Esophagus mucosa (tissue), 1 donor: Measurements from ENCODE around the gene TLR3. TPM values are rescaled to one million over a fixed set of nuclear protein-coding genes. Genes with fewer than 3 reads are reported as not detected.
A peak's percentile ranks its signal among the peaks of the same experiment; 100 is the strongest.
"Not testable (repeated sequence)": the region's sequence is repeated elsewhere in the genome, so short reads cannot be mapped to it uniquely, and the experiment has no call there.

Source experiments
- ATAC-seq: fragments of 200-7000 bp; cut with Tn5 transposase; one replicate; pipeline ENCODE4 v1.9.1; 2020
- total RNA-seq: library from RNA; stranded (reverse); gene quantifications from one replicate; pipeline ENCODE4 v1.2.4, GENCODE V29; 2023
- donor health status: DM: yes; HTN: yes; CAD: no.

Gene TLR3
- total RNA-seq, 1 donor from 2014 or later: 5.8 TPM

- not testable (repeated sequence) for ATAC-seq
These were observed 18.8 kb upstream of the TLR3 start for GRCh38 chr4:186050135-186050534.

DNA sequence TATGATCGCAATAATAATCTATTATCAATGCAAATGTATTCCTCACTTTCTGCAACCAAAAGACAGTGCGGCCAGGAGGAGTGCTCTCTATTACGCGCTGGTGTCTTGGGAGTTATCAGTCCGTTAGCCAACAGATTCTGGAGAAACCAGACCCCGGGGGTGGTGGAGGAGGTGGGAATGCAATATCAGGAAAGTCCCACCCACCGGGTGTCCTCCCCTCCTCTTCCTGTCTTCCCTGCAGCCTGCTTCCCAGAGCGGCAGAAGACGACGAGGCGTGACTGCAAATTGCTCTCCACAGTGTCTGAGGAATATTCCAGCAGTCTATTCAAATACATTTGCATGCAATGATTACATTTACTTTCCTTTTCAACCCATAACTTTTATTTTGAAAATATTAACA, 17.9 kb upstream of the TLR3 start:
- ATAC-seq: no peak

GRCh38 chr4:186058253-186058979, 10.5 kb upstream of the TLR3 start:
- no peak for ATAC-seq

DNA sequence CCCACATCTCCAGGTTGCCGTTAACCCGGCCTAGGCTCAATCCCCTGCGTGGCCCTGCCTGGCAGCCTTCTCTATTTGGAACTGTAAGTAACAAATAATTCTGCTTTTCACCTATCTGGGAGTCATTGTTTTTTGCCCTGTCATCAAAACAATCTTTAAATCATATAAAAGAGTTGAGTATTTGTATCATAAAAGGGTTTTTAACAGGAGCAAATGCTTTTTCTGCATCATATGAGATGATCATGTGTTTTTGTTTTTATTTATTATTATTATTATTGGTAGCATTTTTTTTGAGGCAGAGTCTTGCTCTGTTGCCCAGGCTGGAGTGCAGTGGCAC, 10.0 kb upstream of the TLR3 start:
- no peak for ATAC-seq

DNA sequence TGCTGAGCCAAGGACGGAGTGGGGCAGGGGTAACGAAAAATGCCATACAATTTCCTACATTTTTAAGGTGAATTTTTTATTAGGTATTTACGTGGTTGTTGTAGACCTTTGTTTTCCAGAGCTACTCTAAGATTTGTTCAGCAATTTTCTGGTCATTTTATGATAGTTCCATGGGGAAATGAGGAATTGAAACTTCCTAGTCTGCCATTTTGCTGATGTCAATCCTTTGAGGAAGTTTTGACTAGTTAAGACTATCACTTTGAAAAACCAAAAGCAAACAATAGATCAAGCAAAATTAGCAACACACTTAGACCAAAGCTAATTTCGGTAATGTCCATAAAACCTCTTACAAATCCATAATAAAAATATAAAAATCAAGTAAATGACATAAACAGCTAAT, 7.0 kb upstream of the TLR3 start:
- ATAC-seq: no peak

- peak; percentile 92 for ATAC-seq
These were observed 1.1 kb upstream of the TLR3 start for GRCh38 chr4:186067757-186068385.

- ATAC-seq: peak; percentile 51
These were observed 773 bp downstream of the TLR3 start for GRCh38 chr4:186069729-186070128.

DNA sequence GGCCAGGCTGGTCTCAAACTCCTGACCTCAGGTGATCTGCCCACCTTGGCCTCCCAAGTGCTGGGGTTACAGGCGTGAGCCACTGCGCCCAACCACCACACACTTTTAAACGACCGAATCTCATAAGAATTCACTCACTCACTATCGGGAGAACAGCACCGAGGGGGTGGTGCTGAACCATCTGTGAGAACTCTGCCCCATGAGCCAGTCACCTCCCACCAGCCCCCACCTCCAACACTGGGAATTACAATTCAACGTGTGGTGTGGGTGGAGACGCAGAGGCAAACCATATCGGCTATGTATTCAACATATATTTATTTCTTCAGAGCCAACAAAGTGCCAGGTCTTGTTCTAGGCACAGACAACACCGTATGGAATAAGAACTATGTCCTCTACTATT, 3.6 kb downstream of the TLR3 start:
- ATAC-seq: no peak

GRCh38 chr4:186074189-186074588, 5.2 kb downstream of the TLR3 start:
- ATAC-seq: peak; percentile 53

DNA sequence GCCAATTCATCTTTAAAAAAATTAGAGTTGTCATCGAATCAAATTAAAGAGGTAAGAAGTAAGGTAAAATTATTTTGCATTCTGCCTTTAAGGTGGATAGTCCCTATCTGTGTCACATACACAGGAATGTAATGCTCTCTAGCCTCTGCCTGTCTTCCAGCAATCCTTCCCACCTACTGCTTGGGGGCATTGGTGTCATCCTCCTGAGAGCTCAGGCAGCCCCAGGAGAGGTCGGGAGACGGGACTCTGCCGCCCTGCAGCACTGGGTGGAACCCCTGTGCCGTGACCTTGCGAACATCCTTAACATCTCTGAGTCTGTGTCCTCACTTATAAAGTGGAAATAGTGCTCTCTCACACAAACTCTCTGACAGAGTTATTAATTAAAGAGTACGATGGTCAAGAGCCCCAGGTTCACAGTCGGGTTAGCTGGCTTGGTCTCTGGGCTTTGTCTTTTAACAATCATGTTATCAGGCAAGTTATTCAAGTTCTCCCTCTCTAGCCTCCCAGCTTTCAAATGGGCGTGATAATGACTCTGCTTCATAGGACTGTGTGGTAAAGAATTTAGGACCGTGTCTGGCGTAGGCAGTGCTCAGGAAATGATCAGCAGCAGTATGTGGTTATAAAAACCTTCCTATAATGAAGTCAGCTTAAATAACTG, 10.2 kb downstream of the TLR3 start:
- peak; percentile 91 for ATAC-seq

GRCh38 chr4:186079694-186080093, 10.7 kb downstream of the TLR3 start:
- no peak for ATAC-seq

GRCh38 chr4:186081202-186081807, 12.3 kb downstream of the TLR3 start:
- no peak for ATAC-seq

DNA sequence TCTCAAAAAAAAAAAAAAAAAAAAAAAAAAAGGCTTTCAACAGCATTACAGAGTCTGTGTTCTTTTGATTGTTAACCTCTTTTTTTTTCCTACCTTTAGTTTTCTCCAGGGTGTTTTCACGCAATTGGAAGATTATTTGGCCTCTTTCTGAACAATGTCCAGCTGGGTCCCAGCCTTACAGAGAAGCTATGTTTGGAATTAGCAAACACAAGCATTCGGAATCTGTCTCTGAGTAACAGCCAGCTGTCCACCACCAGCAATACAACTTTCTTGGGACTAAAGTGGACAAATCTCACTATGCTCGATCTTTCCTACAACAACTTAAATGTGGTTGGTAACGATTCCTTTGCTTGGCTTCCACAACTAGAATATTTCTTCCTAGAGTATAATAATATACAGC, 13.3 kb downstream of the TLR3 start:
- ATAC-seq: no peak

GRCh38 chr4:186088523-186088922, 19.6 kb downstream of the TLR3 start:
- no peak for ATAC-seq

DNA sequence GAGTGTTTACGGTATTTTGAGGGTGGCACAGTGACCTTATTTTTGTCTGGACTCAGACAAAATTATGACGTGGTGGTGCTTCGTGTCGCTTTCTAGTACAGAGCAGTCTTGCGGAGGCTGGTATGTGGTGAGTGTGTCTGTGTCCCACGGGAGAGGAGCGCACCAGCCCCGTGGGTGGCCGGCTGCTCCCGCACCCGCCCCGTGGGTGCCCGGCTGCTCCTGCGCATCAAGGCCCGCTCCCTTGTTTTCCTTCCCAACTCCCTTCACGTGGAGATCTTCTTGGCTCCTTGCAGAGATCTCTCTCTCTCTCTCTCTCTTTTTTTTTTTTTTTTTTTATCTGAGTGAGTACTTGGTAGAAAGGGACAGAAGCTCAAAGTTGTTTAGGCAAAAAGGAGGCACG, 23.3 kb downstream of the TLR3 start:
- no peak for ATAC-seq

GRCh38 chr4:186095406-186095805, 26.4 kb downstream of the TLR3 start:
- ATAC-seq: no peak

- no peak for ATAC-seq
These were observed 27.8 kb downstream of the TLR3 start for GRCh38 chr4:186096681-186097165.

GRCh38 chr4:186097386-186097785, 28.4 kb downstream of the TLR3 start:
- ATAC-seq: no peak

DNA sequence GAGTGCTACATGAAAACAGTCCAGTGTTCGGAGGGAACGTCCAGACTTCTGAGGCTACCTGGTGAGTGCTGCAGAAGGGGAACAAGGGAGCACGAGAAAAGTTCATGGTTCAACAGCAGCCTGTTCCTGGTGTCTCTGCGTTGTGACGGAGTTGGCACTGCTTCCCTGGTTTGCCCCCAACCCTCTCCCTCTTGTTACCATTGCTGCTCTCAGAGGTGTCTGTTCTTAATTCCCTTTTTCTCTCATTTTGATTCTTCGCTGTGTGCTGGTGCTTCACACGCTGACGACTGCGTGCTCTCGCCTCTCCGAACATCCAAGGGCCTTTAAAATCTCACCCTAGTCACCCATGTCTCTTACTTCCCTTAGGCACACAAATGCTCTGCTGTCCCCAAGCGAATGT, 34.0 kb downstream of the TLR3 start:
- ATAC-seq: no peak

GRCh38 chr4:186104114-186104889, 35.3 kb downstream of the TLR3 start, which contains the start of gene FAM149A:
TSS of gene FAM149A (plus strand) at chr4:186104704.
- ATAC-seq: peak; percentile 56

DNA sequence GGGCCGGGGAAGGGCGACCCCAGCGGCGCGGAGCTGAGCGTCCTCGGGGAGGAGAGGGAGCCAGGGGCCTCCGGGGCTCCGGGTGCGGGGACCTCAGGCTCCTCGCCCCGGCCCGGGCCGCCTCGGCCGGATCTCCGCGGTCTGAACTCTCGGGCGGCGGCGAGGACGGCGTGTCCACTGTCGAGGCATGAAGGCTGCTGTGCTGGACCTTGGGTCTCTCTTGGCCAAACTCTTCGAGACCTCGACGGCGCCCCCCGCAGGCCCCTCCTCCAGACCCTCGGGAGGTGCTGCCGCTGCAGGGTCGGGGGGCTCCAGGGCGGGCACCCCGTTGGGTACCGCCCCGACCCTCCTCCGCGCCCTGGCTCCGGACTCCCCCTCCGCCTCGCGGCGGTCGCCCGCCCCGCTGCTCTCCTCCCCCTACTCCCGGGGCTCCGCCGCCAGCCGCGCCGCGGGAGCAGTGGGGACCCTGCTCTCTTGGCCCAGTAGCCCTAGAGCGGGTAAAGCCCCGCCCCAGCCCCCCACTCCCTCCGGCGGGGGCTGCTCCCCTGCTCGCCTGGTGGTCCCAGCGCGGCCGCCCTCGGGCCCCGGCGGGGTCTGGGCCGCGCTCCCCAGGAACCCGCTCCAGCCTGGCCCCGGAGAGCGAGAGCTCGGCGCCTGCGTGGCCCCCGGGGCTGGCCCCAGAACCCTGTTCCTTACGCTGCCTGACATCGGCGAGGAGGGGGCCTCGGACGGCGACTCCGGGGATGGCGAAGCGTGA, 36.1 kb downstream of the TLR3 start:
- ATAC-seq: peak; percentile 45
